NB4 (cell line): ENCODE measurements around the gene CDK15.

ENCODE experiments used
- DNase-seq: peaks from one replicate; pipeline ENCODE4 v3.0.0; 2010; ENCODE audit warnings: low read depth
- H3K4me3 ChIP-seq: one replicate; pipeline ENCODE4 v1.5.1; 2011; ENCODE audit warnings: mild to moderate bottlenecking, low read depth, low read length, moderate library complexity
- MYC ChIP-seq: IDR thresholded peaks from 2 replicates; pipeline ENCODE4 v1.6.1; 2011; ENCODE audit warnings: low read depth, low read length
- POLR2A ChIP-seq: IDR thresholded peaks from 2 replicates; pipeline ENCODE4 v1.6.1; 2011; ENCODE audit warnings: mild to moderate bottlenecking; ENCODE audit not compliant: insufficient read length; ENCODE audit errors: extremely low read depth
- TF ChIP-seq, protein P1 (sequence below): IDR thresholded peaks from 2 replicates; pipeline ENCODE4 v1.6.1; 2011; ENCODE audit warnings: low read depth, low read length
- TF ChIP-seq, protein P2 (sequence below): IDR thresholded peaks from one replicate; pipeline ENCODE4 v1.5.1; 2012; ENCODE audit warnings: low read depth, low read length

Gene CDK15

DNA sequence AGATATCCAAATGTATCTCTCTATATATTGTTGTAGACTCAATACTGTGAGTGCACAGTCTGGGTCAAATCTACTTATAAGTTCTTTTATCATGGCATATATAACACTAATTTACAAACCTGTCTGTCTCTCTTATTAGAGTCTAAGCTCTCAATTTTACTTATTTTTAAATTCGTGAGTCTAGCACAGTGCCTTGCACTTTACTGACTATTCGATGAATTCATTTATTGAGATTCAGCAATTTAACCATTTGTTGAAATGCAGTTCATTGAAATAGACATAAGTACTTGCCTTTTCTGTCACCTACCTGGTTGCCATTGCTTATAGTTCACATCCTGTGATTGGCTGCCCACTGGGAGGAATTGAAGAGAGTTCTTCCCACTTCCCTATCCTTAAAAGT lies 15.3 kb upstream of the CDK15 start:
- TF ChIP-seq POLR2A (no peak), MYC (no peak)
- TF ChIP-seq, protein P1, sequence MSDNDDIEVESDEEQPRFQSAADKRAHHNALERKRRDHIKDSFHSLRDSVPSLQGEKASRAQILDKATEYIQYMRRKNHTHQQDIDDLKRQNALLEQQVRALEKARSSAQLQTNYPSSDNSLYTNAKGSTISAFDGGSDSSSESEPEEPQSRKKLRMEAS: no peak
- TF ChIP-seq, protein P2, sequence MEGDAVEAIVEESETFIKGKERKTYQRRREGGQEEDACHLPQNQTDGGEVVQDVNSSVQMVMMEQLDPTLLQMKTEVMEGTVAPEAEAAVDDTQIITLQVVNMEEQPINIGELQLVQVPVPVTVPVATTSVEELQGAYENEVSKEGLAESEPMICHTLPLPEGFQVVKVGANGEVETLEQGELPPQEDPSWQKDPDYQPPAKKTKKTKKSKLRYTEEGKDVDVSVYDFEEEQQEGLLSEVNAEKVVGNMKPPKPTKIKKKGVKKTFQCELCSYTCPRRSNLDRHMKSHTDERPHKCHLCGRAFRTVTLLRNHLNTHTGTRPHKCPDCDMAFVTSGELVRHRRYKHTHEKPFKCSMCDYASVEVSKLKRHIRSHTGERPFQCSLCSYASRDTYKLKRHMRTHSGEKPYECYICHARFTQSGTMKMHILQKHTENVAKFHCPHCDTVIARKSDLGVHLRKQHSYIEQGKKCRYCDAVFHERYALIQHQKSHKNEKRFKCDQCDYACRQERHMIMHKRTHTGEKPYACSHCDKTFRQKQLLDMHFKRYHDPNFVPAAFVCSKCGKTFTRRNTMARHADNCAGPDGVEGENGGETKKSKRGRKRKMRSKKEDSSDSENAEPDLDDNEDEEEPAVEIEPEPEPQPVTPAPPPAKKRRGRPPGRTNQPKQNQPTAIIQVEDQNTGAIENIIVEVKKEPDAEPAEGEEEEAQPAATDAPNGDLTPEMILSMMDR: no peak

DNA sequence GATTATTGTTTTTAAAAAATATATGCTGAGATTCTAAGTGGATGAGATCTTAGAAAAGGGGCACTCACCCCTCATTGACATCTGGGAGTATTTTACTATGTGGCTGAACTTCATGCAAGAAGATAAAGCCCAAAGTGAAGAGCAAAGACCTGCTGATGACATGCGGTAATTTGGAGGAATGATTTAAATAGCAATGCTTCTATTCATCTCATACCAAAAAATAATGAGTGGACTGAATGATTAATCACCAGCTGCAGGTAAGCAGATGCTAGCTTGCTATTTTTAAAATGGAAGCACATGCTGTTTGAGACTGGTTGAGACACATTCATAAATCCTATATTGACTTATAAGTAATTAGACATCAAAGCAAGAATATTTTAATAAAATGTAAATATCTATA lies 12.7 kb upstream of the CDK15 start:
- no peak for DNase-seq
- TF ChIP-seq POLR2A: no peak
- TF ChIP-seq, protein P1: no peak
- TF ChIP-seq MYC: no peak
- TF ChIP-seq, protein P2: no peak
- no peak overlapping the region for H3K4me3 ChIP-seq

More for the DNA sequence above, 15.3 kb upstream of the CDK15 start:
- DNase-seq: no peak
- no peak overlapping the region for H3K4me3 ChIP-seq

DNA sequence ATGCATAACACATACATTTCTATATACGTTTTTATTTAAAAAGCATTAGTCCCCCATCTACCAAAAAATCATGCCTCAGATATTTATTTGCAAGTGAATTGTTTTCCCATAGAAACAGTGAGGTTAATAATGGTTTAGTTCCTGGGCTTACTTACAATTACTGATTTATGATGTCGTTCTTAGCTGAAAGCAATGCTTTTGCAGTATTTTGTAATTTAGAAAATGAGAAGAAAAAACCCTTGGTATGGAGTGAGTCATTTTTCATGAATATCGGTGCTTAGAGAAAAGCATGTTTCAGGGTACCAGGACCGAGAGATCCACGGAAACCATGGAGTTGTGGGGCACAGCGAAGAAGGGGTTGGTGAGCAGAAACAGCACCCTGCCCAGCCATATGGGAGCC lies 12.0 kb upstream of the CDK15 start:
- no peak overlapping the region for H3K4me3 ChIP-seq
- no peak for DNase-seq

DNA sequence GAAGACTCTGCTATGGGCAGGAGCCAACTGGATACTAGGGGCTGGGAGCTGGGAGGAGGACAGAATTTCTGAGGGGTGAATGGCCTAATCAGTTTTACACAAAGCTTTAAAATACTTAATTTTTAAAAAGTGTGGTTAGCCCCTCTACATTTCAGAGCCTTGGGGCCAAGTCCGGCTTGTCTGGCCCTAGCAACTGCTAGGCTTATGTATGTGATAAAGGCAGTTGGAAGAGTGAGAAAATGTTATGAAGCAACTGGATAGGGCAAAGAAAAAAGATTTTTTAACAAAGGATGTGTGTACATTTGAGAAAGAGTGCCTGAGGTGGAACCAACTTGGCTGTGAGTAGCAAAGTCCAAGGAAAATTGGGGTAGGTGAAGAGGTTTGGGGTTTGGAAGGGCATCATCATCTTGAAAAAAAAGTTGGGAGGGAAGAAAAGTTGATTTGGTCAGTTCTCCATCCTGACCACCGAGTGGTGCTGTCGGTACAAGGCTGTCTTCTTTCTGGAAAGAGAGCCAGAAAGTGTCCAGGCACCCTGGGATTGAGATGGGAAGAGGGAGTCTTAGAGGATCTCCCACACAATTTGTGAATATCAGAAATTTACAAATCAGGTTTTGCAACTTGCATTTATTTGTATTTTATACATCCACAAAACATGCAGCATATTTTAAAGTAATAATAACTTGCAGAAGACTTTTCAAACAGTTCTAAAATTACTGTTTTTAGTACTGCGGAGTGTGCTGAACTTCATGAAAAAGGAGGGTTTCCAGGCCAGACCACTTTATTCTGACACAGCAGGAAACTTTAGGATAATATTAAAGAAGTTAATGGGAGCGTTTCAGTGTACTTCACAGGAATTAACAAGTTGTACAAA lies 10.5 kb upstream of the CDK15 start:
- no peak for TF ChIP-seq POLR2A
- TF ChIP-seq, protein P1: 0 out of 2 replicates have a peak, but pooled peaks have one; percentile 5
- TF ChIP-seq, protein P2: peak; percentile 75
- DNase-seq: peak; percentile 62
- no peak overlapping the region for H3K4me3 ChIP-seq

More for the DNA sequence above, 12.0 kb upstream of the CDK15 start:
- TF ChIP-seq MYC: no peak
- TF ChIP-seq, protein P1: no peak
- no peak for TF ChIP-seq POLR2A
- TF ChIP-seq, protein P2: no peak

DNA sequence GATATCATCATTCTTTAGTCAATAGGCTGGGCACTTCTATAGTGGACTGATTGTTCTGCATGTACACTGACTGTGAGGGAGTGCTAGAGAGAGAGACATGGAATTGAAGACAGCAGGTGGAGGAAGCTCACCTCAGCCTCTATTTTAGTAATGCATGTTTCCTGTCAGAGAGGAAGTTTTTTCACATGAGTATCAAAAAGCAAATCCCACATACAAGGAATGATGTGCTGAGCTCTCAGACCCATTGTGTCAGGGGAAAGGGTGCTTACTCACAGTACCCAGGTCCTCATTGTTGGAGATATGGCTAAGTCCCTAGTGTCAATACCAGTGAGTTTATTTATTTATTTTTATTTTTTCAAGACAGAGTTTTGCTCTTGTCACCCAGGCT lies 9.9 kb upstream of the CDK15 start:
- TF ChIP-seq, protein P1: no peak
- TF ChIP-seq, protein P2: no peak
- TF ChIP-seq MYC: no peak
- no peak for TF ChIP-seq POLR2A
- no peak overlapping the region for H3K4me3 ChIP-seq
- no peak for DNase-seq
